ENCODE results near the gene ENTPD7. TPM values are rescaled to one million over a fixed set of nuclear protein-coding genes. Genes with fewer than 3 reads are reported as not detected.
"Not testable (repeated sequence)": the region's sequence is repeated elsewhere in the genome, so short reads cannot be mapped to it uniquely, and the experiment has no call there.

ENTPD7 gene
- total and polyA plus RNA-seq, 8 donors, result 1.2 to 36.2 (median 12.2) TPM; not detected in 1

DNA sequence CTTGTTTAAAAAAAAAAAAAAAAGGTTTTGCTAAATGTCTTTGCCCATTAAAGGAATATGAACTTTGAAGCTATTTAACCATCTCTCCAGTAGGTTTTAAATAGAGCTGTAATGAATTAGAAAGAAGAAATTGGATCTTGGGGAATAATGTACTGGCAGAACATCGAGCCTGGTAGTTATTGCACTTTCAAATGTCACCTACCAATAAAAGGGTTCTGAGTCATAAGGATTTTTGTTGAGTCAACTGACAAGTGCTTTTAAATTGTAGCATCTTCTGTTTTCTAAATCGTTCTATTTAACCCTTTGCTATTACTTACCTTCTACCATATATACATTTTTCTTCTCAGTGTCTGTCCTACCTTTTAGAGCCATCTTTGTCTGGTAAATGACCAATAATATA, 83.4 kb downstream of the ENTPD7 start:
- TF ChIP-seq POLR2A (IDR thresholded peaks at IDR 0.05) (no peak), POLR2AphosphoS5 (IDR thresholded peaks at IDR 0.05) (no peak), EP300 (IDR thresholded peaks at IDR 0.05) (no peak)
- TF ChIP-seq, protein P1, sequence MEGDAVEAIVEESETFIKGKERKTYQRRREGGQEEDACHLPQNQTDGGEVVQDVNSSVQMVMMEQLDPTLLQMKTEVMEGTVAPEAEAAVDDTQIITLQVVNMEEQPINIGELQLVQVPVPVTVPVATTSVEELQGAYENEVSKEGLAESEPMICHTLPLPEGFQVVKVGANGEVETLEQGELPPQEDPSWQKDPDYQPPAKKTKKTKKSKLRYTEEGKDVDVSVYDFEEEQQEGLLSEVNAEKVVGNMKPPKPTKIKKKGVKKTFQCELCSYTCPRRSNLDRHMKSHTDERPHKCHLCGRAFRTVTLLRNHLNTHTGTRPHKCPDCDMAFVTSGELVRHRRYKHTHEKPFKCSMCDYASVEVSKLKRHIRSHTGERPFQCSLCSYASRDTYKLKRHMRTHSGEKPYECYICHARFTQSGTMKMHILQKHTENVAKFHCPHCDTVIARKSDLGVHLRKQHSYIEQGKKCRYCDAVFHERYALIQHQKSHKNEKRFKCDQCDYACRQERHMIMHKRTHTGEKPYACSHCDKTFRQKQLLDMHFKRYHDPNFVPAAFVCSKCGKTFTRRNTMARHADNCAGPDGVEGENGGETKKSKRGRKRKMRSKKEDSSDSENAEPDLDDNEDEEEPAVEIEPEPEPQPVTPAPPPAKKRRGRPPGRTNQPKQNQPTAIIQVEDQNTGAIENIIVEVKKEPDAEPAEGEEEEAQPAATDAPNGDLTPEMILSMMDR (IDR thresholded peaks at IDR 0.05), result no peak
- no peak overlapping the region for H3K4me3 ChIP-seq
- WGBS, 5 donors, result 77 to 84% (median 79%) methylated on average over 2 of the region's 2 CpGs
- H3K36me3 ChIP-seq, result peaks cover 67 to 100% (median 100%) of the 10 kb centered on the region in 4 donors
- DNase-seq, result no peak
- H3K4me1 ChIP-seq, result peaks cover 0 to 10% (median 0%) of the 10 kb centered on the region in 4 donors
- H3K9me3 ChIP-seq, result peaks cover 0 to 19% (median 12%) of the 10 kb centered on the region in 4 donors
- H3K27ac ChIP-seq, result no peak overlapping the region
- intact Hi-C loops (cut with DNase I; ENCODE audit: low total_unique reads), result no loop called here
- H3K27me3 ChIP-seq, result no peaks in the 10 kb centered on the region

GRCh38 chr10:99743841-99744240, 84.5 kb downstream of the ENTPD7 start:
- no peaks in the 10 kb centered on the region for H3K27me3 ChIP-seq
- no peak overlapping the region for H3K4me3 ChIP-seq
- intact Hi-C loops (cut with DNase I; ENCODE audit: low total_unique reads), result no loop called here
- DNase-seq, result no peak
- H3K9me3 ChIP-seq, result peaks cover 0 to 19% (median 12%) of the 10 kb centered on the region in 4 donors
- 84 to 91% (median 85%) methylated on average over 3 of the region's 3 CpGs for WGBS, 5 donors
- peaks cover 0 to 10% (median 0%) of the 10 kb centered on the region in 4 donors for H3K4me1 ChIP-seq
- no peak for TF ChIP-seq POLR2AphosphoS5 (IDR thresholded peaks at IDR 0.05)
- no peak for TF ChIP-seq POLR2A (IDR thresholded peaks at IDR 0.05)
- TF ChIP-seq EP300 (IDR thresholded peaks at IDR 0.05), result no peak
- TF ChIP-seq, protein P1 (IDR thresholded peaks at IDR 0.05), result no peak
- H3K36me3 ChIP-seq, result peaks cover 71 to 100% (median 100%) of the 10 kb centered on the region in 4 donors
- H3K27ac ChIP-seq, result no peak overlapping the region

DNA sequence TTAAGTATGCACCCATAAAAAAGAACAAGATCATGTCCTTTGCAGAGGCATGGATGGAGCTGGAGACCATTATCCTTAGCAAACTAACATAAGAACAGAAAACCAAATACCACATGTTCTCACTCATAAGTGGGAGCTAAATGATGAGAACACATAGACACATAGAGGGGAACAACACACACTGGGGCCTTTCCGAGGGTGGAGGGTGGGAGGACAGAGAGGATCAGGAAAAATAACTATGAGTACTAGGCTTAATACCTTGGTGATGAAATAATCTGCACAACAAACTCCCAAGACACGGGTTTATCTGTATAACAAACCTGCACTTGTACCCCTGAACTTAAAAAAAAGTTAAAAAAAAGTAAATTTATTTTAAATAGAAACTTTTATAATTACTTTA, 86.9 kb downstream of the ENTPD7 start:
- H3K36me3 ChIP-seq, result peaks cover 59 to 100% (median 99%) of the 10 kb centered on the region in 4 donors
- H3K4me1 ChIP-seq; H3K27ac ChIP-seq; intact Hi-C loops (cut with DNase I; ENCODE audit: low total_unique reads); H3K9me3 ChIP-seq; H3K4me3 ChIP-seq; DNase-seq; H3K27me3 ChIP-seq: not testable (repeated sequence)
- WGBS, 5 donors, result 84 to 89% (median 87%) methylated on average over 2 of the region's 2 CpGs

DNA sequence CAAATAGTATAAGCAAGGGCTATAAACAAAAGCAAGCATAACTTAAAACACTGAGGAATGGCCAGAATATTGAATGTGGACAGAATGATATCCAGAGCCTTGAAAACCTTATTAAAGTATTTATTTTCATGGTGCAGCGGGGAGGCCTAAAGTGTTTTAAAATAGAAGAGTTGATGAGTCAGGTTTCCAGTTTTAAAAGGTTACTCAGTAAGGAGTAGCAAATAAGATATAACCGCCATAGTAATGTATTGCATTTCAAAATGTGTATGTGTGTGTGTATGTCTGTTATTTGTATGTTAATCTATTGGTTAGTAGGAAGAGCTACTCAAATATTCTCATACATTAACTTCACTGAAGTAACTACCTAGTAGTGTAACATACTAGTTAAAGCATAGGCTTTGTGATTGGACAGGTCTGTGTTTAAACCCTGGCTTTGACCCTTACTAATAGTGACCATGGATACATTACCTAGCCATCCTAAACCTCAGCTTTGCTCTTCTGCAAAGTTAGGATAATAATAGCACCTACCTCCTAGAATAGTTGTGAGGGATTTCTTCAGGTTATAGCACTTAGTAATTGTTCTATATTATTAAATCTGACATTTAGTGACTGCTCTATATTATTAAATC, 89.6 kb downstream of the ENTPD7 start:
- H3K27me3 ChIP-seq, result no peaks in the 10 kb centered on the region
- no peaks in the 10 kb centered on the region for H3K9me3 ChIP-seq
- intact Hi-C loops (cut with DNase I; ENCODE audit: low total_unique reads), result no loop called here
- WGBS, 5 donors, result 89 to 97% (median 95%) methylated on average over 2 of the region's 2 CpGs
- no peak overlapping the region for H3K27ac ChIP-seq
- DNase-seq, result no peak
- H3K4me1 ChIP-seq, result no peaks in the 10 kb centered on the region
- H3K4me3 ChIP-seq, result no peak overlapping the region
- TF ChIP-seq EP300 (IDR thresholded peaks at IDR 0.05), result no peak
- no peak for TF ChIP-seq POLR2AphosphoS5 (IDR thresholded peaks at IDR 0.05)
- TF ChIP-seq, protein P1 (IDR thresholded peaks at IDR 0.05), result no peak
- no peak for TF ChIP-seq POLR2A (IDR thresholded peaks at IDR 0.05)
- peaks cover 51 to 100% (median 97%) of the 10 kb centered on the region in 4 donors for H3K36me3 ChIP-seq

GRCh38 chr10:99750641-99751040, 91.3 kb downstream of the ENTPD7 start:
- Histone ChIP-seq H3K4me1 (no peaks in the 10 kb centered on the region), H3K27me3 (no peaks in the 10 kb centered on the region), H3K9me3 (no peaks in the 10 kb centered on the region), H3K4me3 (no peak overlapping the region), H3K27ac (no peak overlapping the region), H3K36me3 (peaks cover 43 to 100% (median 97%) of the 10 kb centered on the region in 4 donors)
- intact Hi-C loops (cut with DNase I; ENCODE audit: low total_unique reads), result no loop called here
- DNase-seq, result no peak
- TF ChIP-seq POLR2AphosphoS5 (IDR thresholded peaks at IDR 0.05) (no peak), POLR2A (IDR thresholded peaks at IDR 0.05) (no peak), EP300 (IDR thresholded peaks at IDR 0.05) (no peak)
- TF ChIP-seq, protein P1 (IDR thresholded peaks at IDR 0.05), result no peak

Measured in stomach (tissue), 9 donors.